H1 (cell line): Measurements from ENCODE around the gene CTDNEP1. TPM values are rescaled to one million over a fixed set of nuclear protein-coding genes. Genes with fewer than 3 reads are reported as not detected.

Experiments used
- CBX5 ChIP-seq: fragments of 300-800, 300-1000 bp; sonication (generic); IDR thresholded peaks from 2 replicates; pipeline ENCODE4 v1.7.1; 2016; ENCODE audit warnings: antibody characterized with exemption, low read length, low read depth
- JUN ChIP-seq: IDR thresholded peaks from 2 replicates; pipeline ENCODE4 v1.6.1; 2011; ENCODE audit warnings: low read depth, mild to moderate bottlenecking, improper control_type of control experiment, low read length
- KDM1A ChIP-seq: fragments of 200-600, 300-600 bp; sonication (generic); IDR thresholded peaks from 2 replicates; pipeline ENCODE4 v1.7.1; 2016; ENCODE audit warnings: mild to moderate bottlenecking, low read length, borderline replicate concordance
- SAP30 ChIP-seq: fragments of 300-600 bp; sonication (generic); IDR thresholded peaks from 2 replicates; pipeline ENCODE4 v1.7.1; 2012; ENCODE audit warnings: low read length, moderate library complexity, mild to moderate bottlenecking, inconsistent platforms; ENCODE audit not compliant: insufficient read depth, insufficient replicate concordance
- SIN3A ChIP-seq, 2 experiments: IDR thresholded peaks in 1 of 2; conservative IDR thresholded peaks in 1 of 2; 2 replicates each; pipeline ENCODE4 v1.6.1; 2011 to 2012; ENCODE audit warnings: low read length in 2 of 2, improper control_type of control experiment in 1 of 2, low read depth in 1 of 2, mild to moderate bottlenecking in 1 of 2
- SIRT6 ChIP-seq: IDR thresholded peaks from one replicate; pipeline ENCODE4 v1.7.1; 2012; ENCODE audit warnings: low read length, inconsistent platforms
- SIX5 ChIP-seq: IDR thresholded peaks from 2 replicates; pipeline ENCODE4 v1.6.1; 2011; ENCODE audit warnings: mild to moderate bottlenecking, low read depth, low read length
- TAF1 ChIP-seq: IDR thresholded peaks from 2 replicates; pipeline ENCODE4 v1.6.1; 2011; ENCODE audit warnings: mild to moderate bottlenecking, low read depth, low read length
- TBP ChIP-seq: IDR thresholded peaks from 2 replicates; pipeline ENCODE4 v1.6.1; 2011; ENCODE audit warnings: low read depth, low read length, improper control_type of control experiment
- ZNF274 ChIP-seq: IDR thresholded peaks from 2 replicates; pipeline ENCODE4 v1.7.0; 2012; ENCODE audit warnings: low read length, borderline replicate concordance; ENCODE audit errors: extremely low read depth
- polyA plus RNA-seq, 7 experiments: library from polyadenylated mRNA; depleted of rRNA in 3 of 7; stranded (reverse) in 5 of 7; unstranded in 2 of 7; fragments of >200 nt in 5 of 7; fragments of 200-250 nt in 2 of 7; gene quantifications; 1 replicate in 5 of 7; 2 replicates in 1 of 7; 4 replicates in 1 of 7; pipeline versions ENCODE4 v1.2.1 to v1.2.3, GENCODE V29; 2011 to 2013; ENCODE audit warnings: missing spikeins in 2 of 7, mixed read lengths in 2 of 7
- total RNA-seq: library from RNA; stranded (reverse); fragmentation: NEBNext Ultra II Directional; extraction: Animal tissue kit (Norgen Biotek cat#: 25700); gene quantifications from 2 replicates; pipeline ENCODE4 v1.2.1, GENCODE V29; 2021

Gene CTDNEP1
- total and polyA plus RNA-seq, 2 of the 8 experiments (the other 6 are each of a cell fraction or from before 2014, with no cell fraction given), result 114 to 123 TPM

- no peak for TF ChIP-seq SAP30
- TF ChIP-seq SIX5, result no peak
- 0 out of 2 replicates have a peak, but pooled peaks have one; percentile 26 for TF ChIP-seq TBP
- TF ChIP-seq SIRT6, result no peak
- TF ChIP-seq TAF1, result no peak
- TF ChIP-seq JUN, result no peak
- no peak for TF ChIP-seq KDM1A
- TF ChIP-seq CBX5, result no peak
- peak; percentile 85 to 97 for TF ChIP-seq SIN3A (conservative IDR thresholded peaks at IDR 0.05 in 1 of 2, IDR thresholded peaks at IDR 0.05 in 1 of 2; ENCODE audit: low read depth in 1 of 2, low read length in 2 of 2)
- no peak for TF ChIP-seq ZNF274
Measured at GRCh38 chr17:7204828-7205461, 46.6 kb downstream of the CTDNEP1 start (continued).
